Cardiac septum (tissue), 1 donor: ENCODE measurements around the gene RNF135. TPM values are rescaled to one million over a fixed set of nuclear protein-coding genes. Genes with fewer than 3 reads are reported as not detected.
"Not testable (repeated sequence)": the region's sequence is repeated elsewhere in the genome, so short reads cannot be mapped to it uniquely, and the experiment has no call there.

Experiments
- DNase-seq: peaks from one replicate; pipeline ENCODE4 v3.0.0-alpha.2; 2020; ENCODE audit warnings: low spot score
- intact Hi-C: fragments of 100-400 bp; cut with DNase I; formaldehyde crosslinking; loops from one replicate; pipeline ENCODE4 v1.14.0; 2022
- total RNA-seq: library from RNA; stranded (reverse); fragmentation: NEBNext Ultra II Directional; extraction: Animal tissue kit (Norgen Biotek cat#: 25700); gene quantifications from one replicate; pipeline ENCODE4 v1.2.1, GENCODE V29; 2021
- donor health status: DM: no; HTN: no; CAD: no.

The RNF135 gene
- total RNA-seq, 1 donor from 2014 or later: 4.8 TPM

GRCh38 chr17:30992551-30992950 is 21.7 kb downstream of the RNF135 start:
- intact Hi-C loops: no loop called here
- no peak for DNase-seq

GRCh38 chr17:30995347-30995746 is 24.5 kb downstream of the RNF135 start:
- no peak for DNase-seq
- intact Hi-C loops: no loop called here

- intact Hi-C loops: no loop called here
- no peak for DNase-seq
Observed at GRCh38 chr17:30996486-30996885, 25.6 kb downstream of the RNF135 start.

- no peak for DNase-seq
- intact Hi-C loops: no loop called here
Observed at GRCh38 chr17:30997270-30997669, 26.4 kb downstream of the RNF135 start.

- DNase-seq: no peak
- intact Hi-C loops: no loop called here
Observed at GRCh38 chr17:30997842-30998241, 27.0 kb downstream of the RNF135 start.

GRCh38 chr17:31002047-31002446 is 31.2 kb downstream of the RNF135 start:
- DNase-seq: no peak
- intact Hi-C loops: no loop called here

- DNase-seq: no peak
- intact Hi-C loops: no loop called here
Observed at GRCh38 chr17:31003225-31003866, 32.5 kb downstream of the RNF135 start.

- DNase-seq: no peak
- intact Hi-C loops: no loop called here
Observed at GRCh38 chr17:31004160-31004559, 33.3 kb downstream of the RNF135 start.

- intact Hi-C loops: no loop called here
- no peak for DNase-seq
Observed at GRCh38 chr17:31007695-31008373, 37.0 kb downstream of the RNF135 start.

- intact Hi-C loops: no loop called here
- DNase-seq: peak; percentile 80
Observed at GRCh38 chr17:31008374-31009041, 37.7 kb downstream of the RNF135 start.

GRCh38 chr17:31009042-31009702 is 38.3 kb downstream of the RNF135 start:
- intact Hi-C loops, DNase-seq: not testable (repeated sequence)

- DNase-seq, intact Hi-C loops: not testable (repeated sequence)
Observed at GRCh38 chr17:31010014-31010413, 39.2 kb downstream of the RNF135 start.

GRCh38 chr17:31013844-31014243 is 43.0 kb downstream of the RNF135 start:
- intact Hi-C loops: loop anchor here (1.0 kb wide), 1 partner anchor 201 kb away; no protein-coding TSS in a partner anchor
- DNase-seq: no peak

- DNase-seq: no peak
- intact Hi-C loops: no loop called here
Observed at GRCh38 chr17:31015639-31016038, 44.8 kb downstream of the RNF135 start.

GRCh38 chr17:31019004-31019403 is 48.2 kb downstream of the RNF135 start:
- intact Hi-C loops: no loop called here
- no peak for DNase-seq

- intact Hi-C loops, DNase-seq: not testable (repeated sequence)
Observed at GRCh38 chr17:31023171-31023570, 52.3 kb downstream of the RNF135 start.

GRCh38 chr17:31031841-31032240 is 61.0 kb downstream of the RNF135 start:
- intact Hi-C loops: no loop called here
- no peak for DNase-seq

GRCh38 chr17:31035611-31036010 is 64.8 kb downstream of the RNF135 start:
- intact Hi-C loops, DNase-seq: not testable (repeated sequence)

GRCh38 chr17:31040837-31041236 is 70.0 kb downstream of the RNF135 start:
- DNase-seq, intact Hi-C loops: not testable (repeated sequence)

- intact Hi-C loops, DNase-seq: not testable (repeated sequence)
Observed at GRCh38 chr17:31042378-31042777, 71.5 kb downstream of the RNF135 start.
